Ascending aorta (tissue), 2 donors: ENCODE data around the gene PPP1R1A. TPM values are rescaled to one million over a fixed set of nuclear protein-coding genes. Genes with fewer than 3 reads are reported as not detected.

Experiments used
- DNase-seq, 2 donors: peaks; one replicate each; pipeline ENCODE4 v3.0.0-alpha.2; 2019; ENCODE audit warnings: low spot score in 2 of 2
- H3K27ac ChIP-seq, 2 donors: fragments of 200-600 bp; sonication (generic); one replicate each; pipeline ENCODE4 v1.5.1; 2016 to 2017; ENCODE audit warnings: mild to moderate bottlenecking in 1 of 2
- H3K27me3 ChIP-seq: fragments of 200-600 bp; sonication (generic); one replicate; pipeline ENCODE4 v1.5.1; 2017
- H3K36me3 ChIP-seq, 2 donors: fragments of 200-600 bp; sonication (generic); one replicate each; pipeline ENCODE4 v1.5.1; 2016
- H3K4me1 ChIP-seq, 2 donors: fragments of 200-600 bp; sonication (generic); one replicate each; pipeline ENCODE4 v1.5.1; 2016 to 2017; ENCODE audit warnings: mild to moderate bottlenecking in 1 of 2
- H3K4me3 ChIP-seq, 2 donors: fragments of 200-600 bp; sonication (generic); one replicate each; pipeline ENCODE4 v1.5.1; 2016 to 2017; ENCODE audit warnings: mild to moderate bottlenecking in 1 of 2
- H3K9me3 ChIP-seq, 2 donors: fragments of 200-600 bp; sonication (generic); one replicate each; pipeline ENCODE4 v1.5.1; 2016
- CTCF ChIP-seq, 3 experiments: fragments of 200-600 bp in 2 of 3; fragments of 450-650 bp in 1 of 3; sonication (generic) in 2 of 3; IDR thresholded peaks; one replicate each; pipeline ENCODE4 v1.5.1; 2016 to 2019; ENCODE audit warnings: antibody characterized with exemption in 3 of 3, mild to moderate bottlenecking in 1 of 3, moderate library complexity in 1 of 3
- intact Hi-C: fragments of 100-400 bp; cut with DNase I; formaldehyde crosslinking; loops from one replicate; pipeline ENCODE4 v1.15.1; 2023
- total RNA-seq: library from RNA; depleted of rRNA; stranded (reverse); fragments of >200 nt; gene quantifications from one replicate; pipeline ENCODE4 v1.1.0, GENCODE V29; 2016

PPP1R1A gene
- total RNA-seq, 1 donor from 2014 or later, result 28.7 TPM

DNA sequence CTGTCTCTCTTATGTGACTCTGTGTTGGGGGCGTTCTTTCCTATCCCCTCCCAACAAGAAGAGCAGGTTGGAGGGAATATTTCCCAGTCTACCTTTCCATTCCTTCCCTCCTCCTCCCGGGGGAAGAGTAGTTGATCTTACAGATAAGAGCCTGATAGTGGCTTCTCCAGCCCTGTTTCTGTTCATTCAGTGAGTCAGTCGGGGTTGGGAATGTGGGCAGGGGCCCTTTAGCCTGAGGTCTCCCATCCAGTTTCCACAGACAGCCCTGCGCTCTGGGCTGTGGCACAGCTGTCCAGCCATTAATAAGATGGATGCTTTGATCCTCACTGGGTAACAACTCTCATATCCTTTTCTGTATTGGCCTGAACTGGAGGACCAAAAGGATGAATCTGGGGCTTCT is 18.1 kb upstream of the PPP1R1A start:
- no peaks in the 10 kb centered on the region for H3K27me3 ChIP-seq
- intact Hi-C loops, result no loop called here
- no peaks in the 10 kb centered on the region for H3K36me3 ChIP-seq
- H3K9me3 ChIP-seq, result no peaks in the 10 kb centered on the region
- no peaks in the 10 kb centered on the region for H3K4me1 ChIP-seq
- DNase-seq, result no peak
- no peak for TF ChIP-seq CTCF (IDR thresholded peaks at IDR 0.05)
- no peak overlapping the region for H3K4me3 ChIP-seq
- H3K27ac ChIP-seq, result no peak overlapping the region

DNA sequence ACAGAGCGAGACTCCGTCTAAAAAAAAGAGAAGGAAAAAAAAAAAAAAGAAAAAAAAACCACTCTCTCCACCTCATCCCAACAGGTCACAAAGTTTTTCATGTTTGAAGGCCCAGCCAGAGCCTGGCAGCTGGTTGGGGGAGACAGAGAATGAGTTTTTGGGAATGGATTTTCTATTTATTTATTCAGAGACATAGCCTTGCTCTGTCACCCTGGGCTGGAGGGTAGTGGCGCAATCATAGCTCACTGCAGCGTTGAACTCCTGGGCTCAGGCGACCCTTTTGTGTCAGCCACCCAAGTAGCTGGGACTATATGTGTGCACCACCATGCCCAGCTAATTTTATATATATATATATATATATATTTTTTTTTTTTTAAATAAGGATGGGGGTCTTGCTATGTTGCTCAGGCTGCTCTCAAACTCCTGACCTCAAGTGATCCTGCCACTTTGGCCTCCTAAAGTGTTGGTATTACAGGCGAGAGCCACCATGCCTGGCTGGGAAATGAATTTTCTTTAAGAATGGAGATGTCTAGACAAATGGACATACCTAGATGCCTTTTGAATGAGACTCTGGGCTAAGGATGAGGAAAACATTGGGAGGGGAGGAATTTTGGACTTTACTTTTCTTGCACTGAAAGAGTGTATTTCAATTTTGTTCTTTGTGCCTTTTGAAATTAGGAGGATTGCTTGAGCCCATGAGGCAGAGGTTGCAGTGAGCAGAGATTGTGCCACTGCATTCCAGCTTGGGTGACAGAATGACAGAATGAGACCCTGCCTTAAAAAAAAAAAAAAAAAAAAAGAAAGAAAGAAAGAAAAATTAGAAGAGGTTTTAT is 16.9 kb upstream of the PPP1R1A start:
- H3K9me3 ChIP-seq, result no peaks in the 10 kb centered on the region
- TF ChIP-seq CTCF (IDR thresholded peaks at IDR 0.05), result no peak
- no peaks in the 10 kb centered on the region for H3K36me3 ChIP-seq
- no peak overlapping the region for H3K27ac ChIP-seq
- DNase-seq, result no peak
- H3K4me1 ChIP-seq, result no peaks in the 10 kb centered on the region
- H3K27me3 ChIP-seq, result no peaks in the 10 kb centered on the region
- intact Hi-C loops, result no loop called here
- no peak overlapping the region for H3K4me3 ChIP-seq

DNA sequence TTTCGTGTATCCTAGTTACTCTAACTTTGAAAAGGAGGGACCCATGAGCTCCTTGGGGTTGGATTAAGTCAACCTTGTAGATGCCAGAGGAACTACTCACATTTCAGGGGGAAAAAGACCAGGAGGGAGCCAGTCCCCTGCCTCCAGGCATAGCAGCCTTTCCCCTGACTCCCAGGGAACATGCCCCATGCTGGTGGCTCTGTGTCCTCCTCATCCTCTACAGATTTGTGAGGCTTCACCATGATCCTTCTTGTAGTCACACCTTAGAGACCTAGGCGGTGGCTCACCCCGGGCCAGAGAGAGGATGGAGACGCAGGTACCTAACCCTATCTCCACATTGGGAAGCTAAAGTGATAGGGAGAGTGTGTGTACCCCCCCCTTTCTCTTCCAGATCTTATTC is 16.0 kb upstream of the PPP1R1A start:
- Histone ChIP-seq H3K4me1 (no peaks in the 10 kb centered on the region), H3K27me3 (no peaks in the 10 kb centered on the region)
- intact Hi-C loops, result no loop called here

GRCh38 chr12:54603872-54604271 is 15.4 kb upstream of the PPP1R1A start:
- intact Hi-C loops, result loop anchor here (2.0 kb wide), 1 partner anchor 353 kb away; no protein-coding TSS in a partner anchor
- DNase-seq, result no peak
- H3K4me3 ChIP-seq, result no peak overlapping the region
- H3K9me3 ChIP-seq, result no peaks in the 10 kb centered on the region
- TF ChIP-seq CTCF (IDR thresholded peaks at IDR 0.05), result no peak
- H3K27me3 ChIP-seq, result no peaks in the 10 kb centered on the region
- no peaks in the 10 kb centered on the region for H3K36me3 ChIP-seq
- H3K4me1 ChIP-seq, result no peaks in the 10 kb centered on the region
- H3K27ac ChIP-seq, result no peak overlapping the region

More for the DNA sequence above, 16.0 kb upstream of the PPP1R1A start:
- Histone ChIP-seq H3K36me3 (no peaks in the 10 kb centered on the region), H3K4me3 (no peak overlapping the region), H3K9me3 (no peaks in the 10 kb centered on the region), H3K27ac (no peak overlapping the region)
- DNase-seq, result no peak
- TF ChIP-seq CTCF (IDR thresholded peaks at IDR 0.05), result no peak

- DNase-seq, result peak in 1 of 2 donors; percentile 78
- Histone ChIP-seq H3K27ac (no peak overlapping the region), H3K4me3 (no peak overlapping the region), H3K9me3 (no peaks in the 10 kb centered on the region), H3K4me1 (no peaks in the 10 kb centered on the region), H3K27me3 (no peaks in the 10 kb centered on the region), H3K36me3 (no peaks in the 10 kb centered on the region)
- peak; percentile 37 to 83 (median 78) for TF ChIP-seq CTCF (IDR thresholded peaks at IDR 0.05)
- intact Hi-C loops, result loop anchor here (2.0 kb wide), 1 partner anchor 354 kb away; no protein-coding TSS in a partner anchor
Measured at GRCh38 chr12:54603173-54603814, 14.8 kb upstream of the PPP1R1A start.
